Stimulated activated CD4-positive, alpha-beta T cell treated with anti-CD3 and anti-CD28 coated beads, Interleukin-12 subunit alpha, Interleukin-12 subunit beta, amount 100 ng/mL, for 4 hours (primary cell): Measurements from ENCODE around the gene MATN1.

Experiments used
- DNase-seq: peaks from one replicate; pipeline ENCODE4 v3.0.0-alpha.2; 2020

MATN1 gene

GRCh38 chr1:30744060-30744756, 20.8 kb upstream of the MATN1 start:
- no peak for DNase-seq

GRCh38 chr1:30743584-30744059, 20.2 kb upstream of the MATN1 start:
- peak; percentile 44 for DNase-seq

DNA sequence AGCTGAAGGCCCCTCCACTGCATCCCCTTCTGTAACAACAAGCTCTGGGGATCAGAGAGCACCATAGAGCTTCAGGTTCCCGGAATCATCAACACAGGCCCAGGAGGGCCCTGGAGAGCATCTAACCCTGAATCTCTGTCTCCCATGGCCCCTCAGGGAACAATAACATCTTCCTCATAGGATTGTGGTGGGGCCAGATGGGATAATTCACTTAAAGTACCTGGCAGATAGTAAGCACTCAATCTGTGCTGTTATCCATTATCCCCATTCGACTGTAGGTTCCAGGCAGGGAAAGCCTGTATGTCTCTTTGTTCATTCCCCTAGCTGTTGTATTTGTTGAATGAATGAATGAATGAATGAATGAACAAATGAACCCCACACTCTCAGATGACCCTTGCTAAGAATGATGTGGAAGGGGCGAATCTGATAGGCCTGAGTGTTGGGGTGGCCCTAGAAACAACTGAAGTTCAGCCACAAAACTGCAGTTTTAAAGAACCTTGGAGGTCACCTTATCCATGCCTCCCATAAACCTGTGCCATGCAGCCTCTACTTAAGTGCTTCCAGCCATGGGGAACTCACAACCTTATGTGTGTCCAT, 19.7 kb upstream of the MATN1 start:
- DNase-seq: no peak

DNA sequence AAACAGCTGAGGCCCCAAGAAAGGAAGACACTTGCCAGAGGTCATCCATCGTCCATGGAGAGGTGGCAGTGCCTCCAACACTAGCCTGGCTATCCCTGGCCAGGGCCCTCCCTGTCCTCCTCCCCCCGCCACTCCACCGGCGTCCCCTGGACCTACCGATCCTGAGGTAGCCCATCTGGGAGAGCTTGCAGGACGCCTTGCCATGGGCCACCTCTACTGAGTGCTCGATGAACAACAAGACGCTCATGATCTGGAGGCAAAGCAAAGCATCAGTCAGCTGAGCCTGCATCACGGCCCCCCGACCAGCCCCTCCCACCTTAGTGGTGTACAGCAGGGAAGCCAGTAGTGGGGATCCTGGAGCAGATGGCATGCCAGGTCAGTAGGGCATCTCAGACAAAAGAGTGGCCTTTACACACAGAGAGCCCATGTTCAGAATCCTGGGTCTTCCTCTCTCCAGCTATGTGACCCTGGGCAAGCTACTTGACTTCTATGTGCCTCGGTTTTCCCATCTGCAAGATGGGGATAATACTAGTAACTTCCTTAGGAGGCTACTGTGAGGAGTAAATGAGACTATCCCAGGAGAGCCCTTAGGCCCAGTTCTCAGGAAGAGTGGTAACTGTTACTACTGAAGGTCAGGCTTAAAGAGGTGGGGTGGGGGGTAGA, 19.0 kb upstream of the MATN1 start:
- no peak for DNase-seq

GRCh38 chr1:30741239-30741894, 18.0 kb upstream of the MATN1 start:
- DNase-seq: no peak

DNA sequence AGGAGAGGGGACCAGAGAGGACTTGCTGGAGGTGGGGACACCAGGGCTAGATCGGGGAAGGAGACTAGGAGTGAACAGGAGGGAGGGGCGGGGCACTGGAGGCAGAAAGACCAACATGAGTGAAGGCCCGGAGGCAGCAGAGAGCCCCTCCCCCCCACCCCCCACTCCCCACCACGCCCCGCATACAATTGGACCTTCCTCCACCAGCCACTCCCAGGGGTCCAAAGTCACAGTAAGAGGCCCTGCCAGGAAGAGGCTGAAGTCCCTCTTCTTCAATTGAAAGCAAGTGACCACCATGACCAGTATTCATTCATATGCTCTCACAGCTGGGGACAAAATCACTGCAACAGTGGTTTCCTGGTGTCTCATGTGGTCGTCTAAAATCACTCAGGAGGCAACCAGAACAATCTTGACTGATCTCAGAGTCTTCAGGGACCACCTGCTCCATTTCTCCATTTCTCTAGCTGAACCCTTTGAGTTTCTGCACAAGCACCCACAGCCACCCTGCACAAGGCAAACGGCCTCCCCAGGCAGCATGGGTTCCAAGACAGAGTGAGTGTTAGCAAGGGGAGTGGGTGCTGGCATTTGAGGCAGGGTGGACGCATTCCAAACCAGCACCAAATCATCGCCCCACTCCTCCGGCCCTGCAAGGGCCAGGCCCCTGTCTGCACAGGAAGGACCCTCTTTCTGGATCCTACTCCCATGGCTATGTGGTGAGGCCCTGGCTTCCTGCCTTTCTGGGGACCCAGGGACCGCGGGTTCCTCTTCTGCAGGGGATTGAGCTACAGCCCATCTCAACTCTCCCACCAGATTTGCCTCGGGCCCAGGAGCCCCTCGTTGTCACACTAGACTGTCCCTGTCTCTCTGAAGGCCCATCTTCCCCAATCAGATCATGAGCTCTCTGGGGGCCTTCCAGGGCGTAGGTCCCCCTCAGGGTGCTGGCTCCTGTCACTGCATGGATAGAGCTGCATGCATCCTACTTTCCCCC, 17.2 kb upstream of the MATN1 start:
- DNase-seq: no peak

DNA sequence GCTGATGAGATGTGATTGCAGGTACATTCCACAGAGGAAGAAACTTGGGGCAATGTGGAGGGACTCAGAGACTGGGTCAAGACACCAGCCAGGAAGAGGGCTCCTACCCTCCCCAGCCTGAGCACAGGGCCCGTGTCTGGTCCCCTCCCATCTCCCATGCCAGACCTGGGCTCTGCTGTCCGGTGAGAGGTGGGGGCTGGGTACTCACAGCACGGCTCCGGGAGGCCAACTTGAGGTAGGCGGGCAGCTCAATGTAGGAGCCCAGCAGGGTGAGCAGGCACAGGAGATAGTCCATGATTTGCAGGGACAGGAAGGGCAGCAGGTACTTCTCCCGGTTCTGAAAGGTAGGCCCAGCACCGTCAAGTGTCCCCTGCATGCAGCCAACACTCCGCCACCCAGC, 16.2 kb upstream of the MATN1 start:
- no peak for DNase-seq

DNA sequence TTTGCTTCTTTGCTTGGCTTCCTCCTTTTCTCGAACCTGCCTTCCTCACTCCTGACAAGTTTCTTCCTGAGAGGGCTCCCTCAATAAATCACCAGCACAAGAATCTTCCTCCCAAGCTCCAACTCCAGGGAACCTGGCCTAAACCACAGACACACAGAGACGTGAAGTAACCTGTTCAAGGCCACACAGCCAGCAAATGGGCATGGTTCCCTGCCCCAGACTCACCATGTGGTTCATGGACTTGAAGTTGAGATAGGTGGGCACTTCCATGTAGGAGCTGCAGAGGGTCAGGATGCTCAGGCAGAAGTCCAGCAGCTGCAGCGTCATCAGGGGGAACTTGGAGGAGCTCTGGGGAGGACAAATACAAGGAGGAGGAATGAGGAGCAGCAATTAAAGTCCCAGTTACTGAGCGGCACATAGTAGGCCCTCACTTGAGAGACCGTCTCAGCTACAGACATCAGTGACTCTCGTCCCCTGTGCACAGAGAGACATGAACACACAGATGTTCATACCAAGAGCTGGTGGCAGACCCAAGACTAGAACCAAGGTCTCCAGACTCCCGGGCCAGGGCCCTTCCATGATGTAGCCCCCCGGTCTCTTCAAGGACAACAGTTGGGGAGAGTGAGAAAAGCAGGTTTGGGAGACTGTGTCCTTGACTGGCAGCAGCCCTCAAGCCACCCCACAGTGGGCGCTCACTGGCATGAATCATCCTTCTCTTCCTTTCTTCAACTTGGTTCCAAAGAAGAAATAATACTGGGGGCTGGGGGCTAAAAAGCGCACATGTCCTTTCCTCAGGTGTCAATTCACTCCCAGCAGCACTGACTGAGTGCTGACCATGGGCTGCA, 15.6 kb upstream of the MATN1 start:
- no peak for DNase-seq

DNA sequence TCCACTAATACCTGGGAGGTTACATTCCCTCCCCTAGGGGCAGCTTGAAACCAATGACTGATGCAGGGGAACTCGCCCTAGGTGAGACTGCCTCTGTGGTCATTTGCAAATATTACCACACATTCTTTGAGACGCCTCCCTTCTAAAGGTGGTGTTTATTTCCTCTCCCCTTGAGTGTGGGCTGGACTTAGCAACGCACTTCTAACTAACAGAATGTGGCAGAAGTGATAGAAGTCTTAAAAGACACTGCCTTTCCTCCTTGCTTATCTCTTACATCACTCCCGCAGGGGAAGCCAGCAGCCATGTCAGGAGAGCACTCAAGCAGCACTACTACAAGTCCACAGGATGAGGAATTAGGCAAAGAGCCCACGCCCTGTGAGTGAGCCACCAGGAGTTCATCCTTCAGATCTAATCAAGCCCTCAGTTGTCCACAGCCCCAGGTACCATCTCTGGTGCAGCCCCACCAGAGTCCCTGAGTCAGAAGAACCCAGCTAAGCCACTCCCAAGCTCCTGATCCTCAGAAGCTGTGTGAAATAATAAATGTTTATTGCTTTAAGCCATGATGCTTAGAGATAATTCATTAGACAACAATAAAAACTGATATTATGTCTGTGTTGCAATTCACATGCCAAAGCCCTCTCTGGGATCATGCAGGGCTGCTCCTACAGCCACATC, 14.8 kb upstream of the MATN1 start:
- no peak for DNase-seq

GRCh38 chr1:30737357-30738039, 14.1 kb upstream of the MATN1 start:
- DNase-seq: no peak

DNA sequence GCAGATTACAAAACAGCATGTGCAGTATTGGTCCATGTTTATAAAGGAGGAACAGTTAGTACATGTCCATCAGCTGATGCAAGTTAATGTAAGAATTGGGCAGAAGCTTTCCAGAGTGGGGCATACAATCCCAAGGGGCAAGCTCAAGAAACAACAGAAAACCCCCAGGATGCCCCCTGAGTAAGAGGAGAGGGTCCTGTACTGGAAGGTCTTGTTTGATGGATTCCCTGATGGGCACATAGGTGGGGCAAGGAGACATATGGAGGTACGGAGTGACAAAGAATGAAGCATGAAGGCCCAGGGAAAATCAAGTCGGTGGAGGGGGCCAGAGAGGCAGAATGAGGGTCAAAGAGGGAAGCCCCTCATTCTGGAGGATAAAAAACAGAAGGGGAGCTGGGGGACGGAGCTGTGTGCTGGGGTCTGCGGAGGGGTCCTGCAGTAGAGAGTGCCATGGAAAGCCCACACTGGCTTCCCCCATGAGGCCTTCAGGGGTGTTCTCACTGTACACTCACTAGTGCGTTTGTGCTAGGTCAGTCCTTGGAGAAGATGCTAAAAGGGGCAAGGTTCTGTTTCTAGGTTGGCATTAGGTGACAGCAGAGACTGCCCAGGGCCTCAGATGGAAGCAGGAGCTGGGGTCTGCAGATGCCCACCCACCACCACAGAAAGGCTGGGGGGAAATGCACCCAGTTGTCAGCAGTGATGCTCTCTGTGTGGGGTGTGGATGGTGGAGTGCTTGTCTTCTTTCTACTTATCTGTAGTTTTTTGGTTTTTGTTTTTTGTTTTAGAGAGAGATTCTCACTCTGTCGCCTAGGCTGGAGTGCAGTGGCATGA, 12.5 kb upstream of the MATN1 start:
- no peak for DNase-seq

- DNase-seq: no peak
These were observed 11.7 kb upstream of the MATN1 start for GRCh38 chr1:30735124-30735523.

DNA sequence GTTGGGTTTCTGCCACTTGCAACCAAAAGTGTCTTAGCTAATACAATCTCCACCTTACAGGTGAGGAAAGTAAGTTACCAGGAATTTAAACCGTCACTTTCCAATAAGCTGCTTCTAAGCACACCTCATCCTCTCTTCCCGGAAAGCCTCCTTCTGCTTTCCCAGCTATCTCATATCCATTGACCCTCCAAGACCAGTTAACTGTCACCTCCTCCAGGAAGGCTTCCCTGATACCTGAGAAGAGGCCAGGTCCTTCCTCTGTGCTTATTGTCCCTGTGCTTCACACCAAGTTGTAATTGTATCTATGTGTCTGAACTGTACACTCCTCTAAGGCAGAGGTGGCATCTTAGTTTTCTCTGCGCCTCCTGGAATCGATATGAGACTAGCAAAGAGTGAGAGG, 11.2 kb upstream of the MATN1 start:
- no peak for DNase-seq

DNA sequence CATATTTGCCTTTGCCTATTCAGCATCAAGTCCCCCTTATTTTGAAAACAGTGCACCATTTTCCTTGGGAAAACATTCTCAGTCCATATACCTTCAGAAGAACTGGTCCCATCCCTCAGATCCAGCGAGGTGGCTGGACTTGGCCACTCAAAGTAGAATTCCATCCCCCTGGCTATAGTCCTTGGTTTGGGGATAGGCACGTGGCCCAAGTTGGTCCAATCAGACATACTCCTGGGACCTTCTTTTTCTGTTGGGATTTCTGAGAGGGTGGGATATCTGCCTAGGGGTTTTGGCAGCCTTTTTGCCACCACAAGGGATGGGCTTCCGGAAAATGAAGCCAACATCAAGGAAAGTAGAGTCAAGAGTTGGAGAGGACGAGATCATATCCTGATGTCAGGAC, 10.7 kb upstream of the MATN1 start:
- no peak for DNase-seq

DNA sequence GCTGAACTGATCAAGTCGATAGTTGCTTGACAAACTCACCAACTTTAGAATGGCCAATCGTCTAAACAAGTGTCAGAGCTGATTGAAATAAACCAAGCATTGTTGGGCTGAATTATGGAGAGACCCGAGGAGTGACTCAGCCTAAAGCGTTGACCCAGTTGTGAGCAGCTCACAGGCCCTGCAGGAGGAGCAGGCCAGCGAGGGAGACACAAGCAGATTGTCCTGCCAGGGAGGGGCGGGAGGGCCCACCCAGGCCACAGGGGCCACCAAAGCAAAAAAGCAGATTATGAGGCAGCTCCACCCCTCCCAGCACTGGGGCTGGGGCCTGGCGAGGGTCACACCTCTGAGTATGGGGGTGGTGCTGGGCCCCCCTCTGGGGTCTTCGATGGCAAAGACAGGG, 10.1 kb upstream of the MATN1 start:
- DNase-seq: no peak

DNA sequence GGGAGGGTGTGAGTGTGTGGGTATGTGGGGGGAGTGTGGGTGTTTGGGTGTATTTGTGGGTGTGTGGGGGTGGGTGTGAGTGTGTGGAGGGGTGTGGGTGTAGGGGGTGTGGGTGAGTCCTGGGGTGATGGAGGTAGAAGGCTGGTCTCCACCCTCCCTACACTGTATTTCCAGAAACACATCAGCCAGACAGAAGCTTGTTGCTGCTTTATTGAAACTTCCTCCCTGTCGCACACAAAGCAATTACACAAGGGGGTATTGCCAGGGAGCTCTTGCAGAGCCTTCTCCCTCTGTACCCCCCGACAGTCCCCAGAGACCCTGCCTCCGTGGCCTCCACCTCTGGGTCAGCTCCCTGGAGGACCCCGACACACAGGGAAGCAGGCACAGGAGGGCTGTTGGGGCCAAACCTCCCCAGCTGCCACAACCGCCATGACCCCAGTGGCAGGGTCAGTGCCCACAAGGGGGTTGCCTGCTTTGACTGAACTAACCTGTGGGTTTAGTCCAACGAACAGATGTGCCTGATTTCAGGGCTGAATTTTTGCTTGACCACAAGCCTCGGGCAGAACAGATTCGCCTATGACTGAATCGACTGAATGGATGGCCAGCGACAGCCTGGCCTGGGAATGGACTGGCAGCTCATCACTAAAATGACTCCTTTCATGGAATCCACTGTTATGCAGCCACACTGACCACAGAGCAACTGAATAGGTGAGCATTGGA, 9.1 kb upstream of the MATN1 start:
- DNase-seq: no peak

DNA sequence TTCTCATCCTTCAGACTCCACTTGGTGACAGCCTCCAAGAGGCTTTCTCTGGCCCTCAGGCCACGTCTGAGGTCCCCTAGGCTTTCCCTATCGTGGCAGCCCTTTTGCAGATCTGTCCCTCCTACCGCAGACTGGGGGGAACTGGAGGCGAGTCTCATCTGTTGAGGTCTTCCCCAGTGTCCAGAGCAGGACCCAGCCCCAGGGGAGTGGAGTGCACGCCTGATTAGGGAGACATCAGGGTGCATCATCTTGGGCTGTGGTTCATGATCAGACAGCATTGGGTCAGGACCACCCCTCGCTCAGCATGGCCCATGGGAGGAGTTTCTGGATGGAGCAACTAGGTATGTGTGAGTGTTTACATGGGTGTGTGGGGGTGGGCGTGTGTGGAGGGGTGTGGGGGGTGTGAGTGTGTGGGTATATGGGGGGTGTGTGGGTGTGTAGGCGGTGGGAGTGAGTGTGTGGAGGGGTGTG, 8.5 kb upstream of the MATN1 start:
- DNase-seq: no peak

DNA sequence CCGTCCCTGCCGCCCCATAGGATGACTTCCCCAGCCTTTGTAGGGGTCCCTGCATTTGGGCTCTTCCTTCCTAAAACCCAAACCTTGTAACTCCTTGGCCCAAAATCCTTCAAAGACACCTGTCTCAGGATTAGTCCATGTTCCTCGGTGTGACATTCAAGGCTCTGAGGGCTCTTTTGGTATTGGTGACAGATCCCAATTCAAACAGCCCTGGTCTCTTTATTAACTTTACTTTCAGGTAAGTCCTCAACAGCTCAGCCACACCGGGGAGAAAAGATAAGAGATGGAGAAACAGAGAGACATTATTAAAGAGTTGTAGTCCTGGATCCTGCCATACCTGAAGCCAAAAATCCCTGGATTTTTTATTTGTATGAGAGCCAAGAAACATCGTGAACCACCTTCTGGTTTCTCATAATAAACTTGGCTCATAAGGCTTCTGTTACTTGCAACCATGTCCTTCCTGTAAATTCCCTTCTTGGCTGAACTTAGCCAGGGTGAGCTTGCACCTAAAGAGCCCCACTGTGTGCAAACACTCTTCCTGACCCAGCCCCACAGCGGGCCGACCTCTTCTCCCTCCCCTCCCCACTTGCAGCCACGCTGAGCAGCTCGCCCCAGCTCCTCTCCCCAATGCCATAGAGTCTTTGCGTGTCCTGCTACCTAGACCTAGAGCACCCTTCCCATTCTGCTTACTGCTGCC, 7.9 kb upstream of the MATN1 start:
- DNase-seq: no peak
